Activated CD8-positive, alpha-beta memory T cell treated with anti-CD3 and anti-CD28 coated beads, Interleukin-2, amount 50 U/mL, for 48 hours (primary cell): ENCODE results near the gene MTX1.
A peak's percentile ranks its signal among the peaks of the same experiment; 100 is the strongest.
"Not testable (repeated sequence)": the region's sequence is repeated elsewhere in the genome, so short reads cannot be mapped to it uniquely, and the experiment has no call there.

Source experiments
- DNase-seq: peaks from one replicate; pipeline ENCODE4 v3.0.0-alpha.2; 2020

Gene MTX1

GRCh38 chr1:155241841-155242264, 33.4 kb downstream of the MTX1 start:
- no peak for DNase-seq

GRCh38 chr1:155242805-155243358, 34.4 kb downstream of the MTX1 start:
- no peak for DNase-seq

- peak; percentile 96 for DNase-seq
These were observed 36.1 kb downstream of the MTX1 start for GRCh38 chr1:155244368-155245162.

GRCh38 chr1:155245163-155245524, 36.6 kb downstream of the MTX1 start:
- no peak for DNase-seq

GRCh38 chr1:155246796-155247195, 38.3 kb downstream of the MTX1 start:
- not testable (repeated sequence) for DNase-seq

- DNase-seq, result no peak
These were observed 39.4 kb downstream of the MTX1 start for GRCh38 chr1:155247667-155248553.

- no peak for DNase-seq
These were observed 41.7 kb downstream of the MTX1 start for GRCh38 chr1:155250246-155250632.

GRCh38 chr1:155250633-155251449, 42.3 kb downstream of the MTX1 start:
- peak; percentile 100 for DNase-seq

GRCh38 chr1:155251566-155251965, 43.1 kb downstream of the MTX1 start:
- DNase-seq, result no peak

GRCh38 chr1:155253208-155253607, 44.7 kb downstream of the MTX1 start:
- no peak for DNase-seq

- no peak for DNase-seq
These were observed 45.3 kb downstream of the MTX1 start for GRCh38 chr1:155253797-155254196.

GRCh38 chr1:155254228-155254713, 45.8 kb downstream of the MTX1 start:
- DNase-seq, result no peak

- peak; percentile 63 for DNase-seq
These were observed 46.3 kb downstream of the MTX1 start for GRCh38 chr1:155254714-155255242.

- peak; percentile 91 for DNase-seq
These were observed 46.9 kb downstream of the MTX1 start, which contains the start of gene ENTREP3 for GRCh38 chr1:155255243-155256007. TSS of gene ENTREP3 (minus strand) at chr1:155255483. CDS start at chr1:155254877, 606 bp downstream.

- no peak for DNase-seq
These were observed 47.8 kb downstream of the MTX1 start for GRCh38 chr1:155256058-155256852.

- no peak for DNase-seq
These were observed 51.8 kb downstream of the MTX1 start for GRCh38 chr1:155260276-155260675.

- DNase-seq, result no peak
These were observed 53.0 kb downstream of the MTX1 start for GRCh38 chr1:155261493-155261851.

GRCh38 chr1:155261852-155262673, 53.6 kb downstream of the MTX1 start, which contains the start of gene SCAMP3:
TSS of gene SCAMP3 (minus strand) at chr1:155262360. CDS start at chr1:155262151, 209 bp downstream.
- peak; percentile 91 for DNase-seq

- no peak for DNase-seq
These were observed 54.6 kb downstream of the MTX1 start for GRCh38 chr1:155263067-155263466.
